Nephron (organoid): ENCODE measurements around the gene OGFR.

Experiments used
- H3K27ac Mint-ChIP-seq, 3 experiments: 2 replicates each; pipeline ENCODE4 v1.8.0; 2020; ENCODE audit warnings: mixed read lengths in 3 of 3, mild to moderate bottlenecking in 2 of 3, moderate library complexity in 1 of 3
- H3K27me3 Mint-ChIP-seq: 2 replicates; pipeline ENCODE4 v1.8.0; 2021; ENCODE audit warnings: low read depth, mild to moderate bottlenecking, moderate library complexity, mixed read lengths
- H3K36me3 Mint-ChIP-seq: 2 replicates; pipeline ENCODE4 v1.8.0; 2020; ENCODE audit warnings: low read depth, mixed read lengths
- H3K4me1 Mint-ChIP-seq: 2 replicates; pipeline ENCODE4 v1.8.0; 2020; ENCODE audit warnings: mixed read lengths
- H3K4me3 Mint-ChIP-seq, 3 experiments: 2 replicates each; pipeline ENCODE4 v1.8.0; 2020; ENCODE audit warnings: mild to moderate bottlenecking in 3 of 3, mixed read lengths in 3 of 3, moderate library complexity in 2 of 3
- H3K9me3 Mint-ChIP-seq: 2 replicates; pipeline ENCODE4 v1.8.0; 2020; ENCODE audit warnings: mixed read lengths
- TF ChIP-seq, protein P1 (sequence below), 3 experiments: fragments of 200-600 bp; sonication (generic); IDR thresholded peaks; one replicate each; pipeline ENCODE4 v1.5.0; 2021; ENCODE audit warnings: antibody characterized with exemption in 3 of 3; ENCODE audit not compliant: unreplicated experiment in 3 of 3

Gene OGFR

DNA sequence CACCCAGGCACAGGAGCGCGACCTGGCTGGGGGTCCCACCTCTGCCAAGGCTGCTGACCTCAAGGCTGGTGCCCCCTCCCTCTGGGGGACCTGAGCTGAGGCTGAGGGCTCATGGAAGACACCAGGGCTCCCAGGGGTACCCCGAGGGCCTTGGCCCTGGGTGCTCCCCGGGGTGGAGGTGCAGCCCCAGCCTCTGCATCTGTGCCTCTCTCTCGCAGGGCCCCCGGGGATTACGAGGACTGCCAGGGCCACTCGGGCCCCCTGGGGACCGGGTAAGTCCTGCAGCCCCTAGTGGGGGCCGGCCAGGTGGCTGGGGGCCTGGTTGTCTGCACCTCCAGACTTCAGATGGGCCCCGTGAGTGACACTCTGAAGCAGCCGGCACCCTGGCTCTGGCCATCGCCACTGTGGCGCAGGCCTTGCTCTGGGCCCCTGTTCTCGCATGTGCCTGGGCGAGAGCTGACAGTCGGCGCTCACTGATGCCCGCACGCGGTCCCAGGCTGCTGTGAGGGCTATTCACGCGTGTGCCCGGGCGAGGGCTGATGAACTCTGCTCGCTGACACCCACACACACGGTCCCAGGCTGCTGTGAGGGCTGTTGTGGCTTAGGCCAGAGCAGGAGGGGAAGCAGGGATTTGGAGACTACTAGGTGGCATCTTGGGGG, 21.5 kb downstream of the OGFR start:
- no peaks in the 10 kb centered on the region for H3K9me3 Mint-ChIP-seq
- H3K27me3 Mint-ChIP-seq, result no peaks in the 10 kb centered on the region
- no peaks in the 10 kb centered on the region for H3K36me3 Mint-ChIP-seq
- no peak overlapping the region for H3K4me3 Mint-ChIP-seq
- no peaks in the 10 kb centered on the region for H3K4me1 Mint-ChIP-seq
- TF ChIP-seq, protein P1, sequence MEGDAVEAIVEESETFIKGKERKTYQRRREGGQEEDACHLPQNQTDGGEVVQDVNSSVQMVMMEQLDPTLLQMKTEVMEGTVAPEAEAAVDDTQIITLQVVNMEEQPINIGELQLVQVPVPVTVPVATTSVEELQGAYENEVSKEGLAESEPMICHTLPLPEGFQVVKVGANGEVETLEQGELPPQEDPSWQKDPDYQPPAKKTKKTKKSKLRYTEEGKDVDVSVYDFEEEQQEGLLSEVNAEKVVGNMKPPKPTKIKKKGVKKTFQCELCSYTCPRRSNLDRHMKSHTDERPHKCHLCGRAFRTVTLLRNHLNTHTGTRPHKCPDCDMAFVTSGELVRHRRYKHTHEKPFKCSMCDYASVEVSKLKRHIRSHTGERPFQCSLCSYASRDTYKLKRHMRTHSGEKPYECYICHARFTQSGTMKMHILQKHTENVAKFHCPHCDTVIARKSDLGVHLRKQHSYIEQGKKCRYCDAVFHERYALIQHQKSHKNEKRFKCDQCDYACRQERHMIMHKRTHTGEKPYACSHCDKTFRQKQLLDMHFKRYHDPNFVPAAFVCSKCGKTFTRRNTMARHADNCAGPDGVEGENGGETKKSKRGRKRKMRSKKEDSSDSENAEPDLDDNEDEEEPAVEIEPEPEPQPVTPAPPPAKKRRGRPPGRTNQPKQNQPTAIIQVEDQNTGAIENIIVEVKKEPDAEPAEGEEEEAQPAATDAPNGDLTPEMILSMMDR (IDR thresholded peaks at IDR 0.05; ENCODE audit: unreplicated experiment in 3 of 3), result no peak
- no peak overlapping the region for H3K27ac Mint-ChIP-seq

DNA sequence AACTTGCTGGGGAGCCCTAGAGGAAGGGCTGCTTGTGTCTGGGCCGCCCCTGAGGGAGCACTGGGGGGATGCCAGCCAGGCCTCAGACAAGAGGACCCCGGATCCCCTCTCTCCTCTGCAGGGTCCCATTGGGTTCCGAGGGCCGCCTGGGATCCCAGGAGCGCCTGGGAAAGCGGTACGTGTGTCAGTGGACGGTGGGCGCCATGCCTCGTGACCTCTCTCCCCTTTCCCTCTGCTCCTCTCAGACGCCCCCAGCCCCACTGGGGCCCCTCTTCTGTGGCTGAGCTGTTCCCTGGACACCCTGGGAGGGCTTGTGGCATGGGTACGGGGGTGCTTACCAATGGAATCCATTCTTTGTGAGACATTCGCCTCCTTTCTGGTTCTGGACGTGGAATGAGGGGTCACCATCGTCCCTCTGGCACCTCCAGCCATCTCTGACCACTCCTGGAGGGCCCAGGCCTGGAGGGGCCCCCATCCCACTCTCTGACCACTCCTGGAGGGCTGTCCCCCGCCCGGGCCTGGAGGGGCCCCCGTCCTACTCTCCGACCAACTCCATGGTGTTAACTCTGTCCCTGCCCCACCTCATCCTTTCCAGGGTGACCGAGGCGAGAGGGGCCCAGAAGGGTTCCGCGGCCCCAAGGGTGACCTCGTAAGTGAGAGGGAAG, 22.1 kb downstream of the OGFR start:
- Mint-ChIP-seq H3K4me1 (peaks cover 3% of the 10 kb centered on the region), H3K27me3 (no peaks in the 10 kb centered on the region), H3K27ac (no peak overlapping the region), H3K4me3 (no peak overlapping the region), H3K36me3 (no peaks in the 10 kb centered on the region), H3K9me3 (no peaks in the 10 kb centered on the region)
- TF ChIP-seq, protein P1 (IDR thresholded peaks at IDR 0.05; ENCODE audit: unreplicated experiment in 3 of 3), result no peak

DNA sequence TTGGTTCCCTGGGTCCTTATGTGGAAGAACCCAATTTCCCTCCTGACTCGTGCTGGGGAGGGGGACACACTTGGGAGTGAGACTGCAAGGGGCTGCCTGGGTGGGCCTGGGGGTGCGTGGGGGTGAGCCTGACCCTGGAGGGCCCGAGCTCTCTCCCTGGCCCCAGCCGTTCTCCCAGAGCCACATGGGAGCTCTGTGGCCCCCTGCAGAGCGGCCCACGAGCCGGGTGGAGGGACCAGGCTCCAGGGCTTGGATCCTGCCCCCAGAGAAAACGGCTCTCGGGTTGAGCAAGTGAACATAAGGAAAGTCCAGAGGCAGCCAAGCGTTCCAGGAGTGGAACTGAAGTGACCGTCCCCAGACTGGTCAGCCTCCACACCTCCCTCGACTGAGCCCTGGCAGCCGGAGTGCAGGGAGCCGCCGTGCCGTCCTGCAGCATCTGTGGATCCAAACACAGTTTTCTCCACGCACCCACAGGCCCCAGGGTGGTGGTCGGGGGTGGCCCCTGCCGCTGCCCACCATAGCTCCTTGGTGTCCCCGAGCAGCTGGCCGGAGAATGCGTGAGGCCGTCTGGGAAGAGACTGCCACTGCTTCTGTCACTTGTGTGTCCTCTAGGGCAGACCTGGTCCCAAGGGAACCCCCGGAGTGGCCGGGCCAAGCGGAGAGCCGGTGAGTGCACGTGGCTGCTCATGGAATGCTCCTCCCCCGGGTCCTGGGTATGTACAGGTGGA, 22.8 kb downstream of the OGFR start:
- no peak overlapping the region for H3K27ac Mint-ChIP-seq
- TF ChIP-seq, protein P1 (IDR thresholded peaks at IDR 0.05; ENCODE audit: unreplicated experiment in 3 of 3), result no peak
- no peaks in the 10 kb centered on the region for H3K36me3 Mint-ChIP-seq

DNA sequence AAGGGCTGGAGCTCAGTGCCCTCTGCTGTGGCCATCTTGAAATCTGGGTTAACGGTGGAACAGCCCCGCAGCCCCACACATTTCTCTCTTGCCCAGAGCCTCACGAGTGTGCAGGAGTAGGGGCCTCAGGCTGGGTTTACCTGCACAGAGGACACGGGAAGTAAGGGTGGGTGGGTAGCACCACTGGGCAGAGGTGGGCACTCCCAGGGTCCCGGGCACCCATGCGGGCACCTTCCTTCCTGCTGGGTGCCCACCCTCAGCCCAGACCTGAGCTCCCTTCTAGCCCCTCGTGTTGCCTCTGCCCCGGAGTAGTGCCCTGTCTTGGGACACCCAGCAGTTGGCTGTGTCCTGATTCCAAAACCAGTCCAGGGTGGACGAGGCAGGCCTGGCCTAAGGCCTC, 23.4 kb downstream of the OGFR start:
- H3K4me3 Mint-ChIP-seq, result no peak overlapping the region
- H3K36me3 Mint-ChIP-seq, result no peaks in the 10 kb centered on the region
- peaks cover 11% of the 10 kb centered on the region for H3K4me1 Mint-ChIP-seq
- H3K27me3 Mint-ChIP-seq, result no peaks in the 10 kb centered on the region
- TF ChIP-seq, protein P1 (IDR thresholded peaks at IDR 0.05; ENCODE audit: unreplicated experiment in 3 of 3), result no peak
- H3K9me3 Mint-ChIP-seq, result no peaks in the 10 kb centered on the region
- no peak overlapping the region for H3K27ac Mint-ChIP-seq

More for the DNA sequence above, 22.8 kb downstream of the OGFR start:
- no peaks in the 10 kb centered on the region for H3K9me3 Mint-ChIP-seq
- H3K27me3 Mint-ChIP-seq, result no peaks in the 10 kb centered on the region
- H3K4me1 Mint-ChIP-seq, result peaks cover 5% of the 10 kb centered on the region
- H3K4me3 Mint-ChIP-seq, result no peak overlapping the region

DNA sequence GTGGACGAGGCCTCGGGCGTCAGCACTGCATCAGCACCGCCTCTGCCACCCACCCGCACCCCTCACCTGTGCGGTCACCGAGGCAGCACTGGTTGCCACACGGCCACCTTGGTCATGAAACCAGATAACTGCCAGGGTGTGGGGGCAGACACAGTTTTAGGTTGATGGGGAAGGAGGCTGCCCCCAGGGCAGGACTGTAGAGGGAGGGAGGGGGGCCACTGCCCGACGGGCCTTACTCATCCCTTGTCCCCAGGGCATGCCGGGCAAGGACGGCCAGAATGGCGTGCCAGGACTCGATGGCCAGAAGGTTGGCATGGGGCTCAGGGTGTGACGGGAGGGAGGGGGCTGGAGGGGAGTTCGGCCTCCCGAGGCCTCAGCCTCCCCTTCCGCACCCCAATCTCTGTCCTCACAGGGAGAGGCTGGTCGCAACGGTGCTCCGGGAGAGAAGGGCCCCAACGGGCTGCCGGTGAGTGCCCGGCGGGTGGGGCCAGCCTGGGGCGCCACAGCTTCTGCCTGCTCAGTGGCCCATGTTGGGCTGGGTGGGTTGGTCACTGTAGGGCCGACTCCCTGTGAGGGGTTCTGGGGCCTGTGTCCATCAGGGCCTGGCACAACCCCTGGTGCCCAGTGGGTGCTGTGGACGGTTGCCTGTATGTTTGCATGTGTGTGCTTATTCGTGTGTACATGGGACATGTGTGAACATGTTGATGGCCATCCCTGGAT, 24.0 kb downstream of the OGFR start:
- Mint-ChIP-seq H3K4me1 (peaks cover 11% of the 10 kb centered on the region), H3K4me3 (no peak overlapping the region), H3K36me3 (no peaks in the 10 kb centered on the region), H3K9me3 (no peaks in the 10 kb centered on the region), H3K27me3 (no peaks in the 10 kb centered on the region), H3K27ac (no peak overlapping the region)
- TF ChIP-seq, protein P1 (IDR thresholded peaks at IDR 0.05; ENCODE audit: unreplicated experiment in 3 of 3), result no peak
